ENCODE measurements around the gene CAMK2N1. TPM values are rescaled to one million over a fixed set of nuclear protein-coding genes. Genes with fewer than 3 reads are reported as not detected.

The CAMK2N1 gene
- total and polyA plus RNA-seq, 2 of the 8 experiments (the other 6 are each of a cell fraction or from before 2014, with no cell fraction given) = 2.3 to 5.6 TPM

DNA sequence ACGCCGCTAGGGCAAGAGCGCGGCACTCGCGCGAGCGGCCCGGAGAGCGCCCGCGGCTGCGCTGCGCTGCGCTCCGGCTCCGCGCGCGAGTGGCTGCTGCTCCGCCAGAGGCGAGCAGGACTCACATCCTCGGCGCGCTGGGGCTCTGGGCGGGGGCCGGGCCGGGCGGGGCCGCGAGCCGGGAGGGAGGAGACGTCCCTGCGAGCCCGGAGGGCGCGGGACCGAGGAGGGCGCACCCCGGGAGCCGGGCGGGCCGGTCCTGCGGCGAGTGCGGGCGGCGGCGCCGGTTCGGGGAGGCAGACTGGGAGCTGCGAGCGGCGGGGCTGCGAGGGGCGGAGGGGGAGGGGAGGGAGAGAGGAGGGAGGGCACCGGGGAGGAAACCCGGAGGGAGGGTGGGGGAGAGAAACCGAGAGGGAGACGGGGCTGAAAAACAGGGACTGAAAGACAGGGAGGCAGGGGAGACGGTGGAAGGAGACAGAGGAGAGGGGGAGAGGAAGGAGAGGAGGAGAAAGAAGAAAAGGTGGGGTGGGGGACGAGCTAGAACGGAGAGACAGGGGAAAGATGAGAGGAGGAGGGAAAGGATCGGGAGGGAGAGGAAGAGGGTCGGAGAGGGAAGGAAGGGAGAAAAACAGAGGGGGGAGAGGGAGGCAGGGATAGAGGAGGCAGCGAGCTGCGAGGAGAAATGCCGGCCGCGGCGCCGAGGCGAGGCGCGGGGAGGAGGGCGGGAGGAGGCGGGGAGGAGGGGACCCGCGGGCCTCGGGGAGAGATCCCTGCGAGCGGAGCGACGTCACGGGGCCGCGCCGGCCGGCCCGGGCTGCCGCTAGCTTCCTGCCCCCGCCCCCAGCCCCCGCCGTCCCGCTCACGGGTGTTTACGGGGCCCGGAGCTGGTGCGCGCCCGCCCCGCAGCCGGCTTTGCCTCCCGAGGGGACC is at the start of gene CAMK2N1 (continued):
- TF ChIP-seq NRF1 (IDR thresholded peaks at IDR 0.05; ENCODE audit: low read depth, low read length) = no peak

Measured in H1 (cell line).